ENCODE measurements around the gene GLYR1. TPM values are rescaled to one million over a fixed set of nuclear protein-coding genes. Genes with fewer than 3 reads are reported as not detected.
A peak's percentile ranks its signal among the peaks of the same experiment; 100 is the strongest.

GLYR1 gene
- total and polyA plus RNA-seq, 2 donors (not counting 1 experiment from before 2014, with no cell fraction given), result 34.0 to 137 TPM

DNA sequence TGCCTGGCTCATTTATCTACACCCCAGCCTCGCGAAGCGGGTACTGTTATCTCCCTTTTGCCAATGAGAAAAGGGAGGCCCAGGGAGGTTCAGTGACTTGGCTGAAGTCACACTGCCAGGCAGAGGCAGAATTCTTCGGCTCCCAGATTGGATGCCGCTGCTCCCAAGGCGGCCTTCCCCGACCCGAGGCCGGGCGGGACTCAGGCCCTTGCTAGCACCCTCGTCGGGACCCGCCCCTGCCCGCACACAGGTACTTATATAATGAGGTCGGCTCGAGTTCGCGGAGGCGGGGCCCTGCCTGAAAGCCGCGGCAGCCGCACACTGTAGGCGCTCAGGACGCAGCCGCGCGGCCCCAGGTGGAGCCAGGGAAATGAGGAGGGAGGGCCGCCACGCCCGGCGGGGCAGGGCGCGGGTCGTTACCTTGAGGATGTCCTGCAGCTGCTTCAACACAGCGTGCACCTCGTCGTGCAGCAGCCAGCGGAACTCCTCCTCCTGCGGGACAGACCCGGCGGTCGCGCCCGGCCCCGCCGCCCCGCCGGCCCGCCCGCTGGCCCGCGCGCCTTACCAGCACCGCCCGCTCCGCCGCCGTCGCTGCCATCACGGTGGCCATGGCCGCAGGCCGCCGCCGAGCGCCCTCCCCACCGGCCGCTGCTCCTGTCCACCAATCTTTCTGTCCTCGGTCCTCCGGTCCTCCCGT, 45.0 kb downstream of the GLYR1 start, which contains the start of gene ROGDI:
TSS of gene ROGDI (minus strand) at position 672 of the 697 bp plus-strand sequence. CDS start at position 610, 62 bp downstream.
- POLR2A ChIA-PET, result interaction anchor here (0.6 to 2.6 kb wide), 4 partner anchors 33 to 384 kb away, joined by 3 to 20 read pairs (median 6); partner anchors contain the start of genes ANKS3 and DNAAF8
- DNase-seq, result peak; percentile 93

More for the DNA sequence above, 45.0 kb downstream of the GLYR1 start, which contains the start of gene ROGDI:
- peak; percentile 69 for ATAC-seq (ENCODE audit: low read depth)
- H3K79me2 ChIP-seq (ENCODE audit: control insufficient read depth, insufficient read depth, low read length), result no peaks in the 10 kb centered on the region
- CTCF ChIA-PET, result interaction anchor here (0.6 to 1.7 kb wide), 4 partner anchors 32 to 100 kb away, joined by 3 read pairs; no protein-coding TSS in a partner anchor
- Mint-ChIP-seq H3K4me3 (peak within 1 kb of the TSS; percentile 88), H3K27me3 (no peaks in the 10 kb centered on the region), H3K4me1 (peaks cover 21% of the 10 kb centered on the region), H3K27ac (peak within 1 kb of the TSS; percentile 92), H3K9me3 (ENCODE audit: insufficient read depth) (no peaks in the 10 kb centered on the region)
- H3K4me3 ChIP-seq (ENCODE audit: control extremely low read depth in 1 of 5, extremely low read depth in 1 of 5, insufficient read depth in 1 of 5, low read depth in 2 of 5, low read length in 4 of 5), result peak within 1 kb of the TSS; percentile 36 to 88 (median 75)
- intact Hi-C loops (cut with micrococcal nuclease), result loop anchor here (1.0 to 5.0 kb wide), 6 partner anchors 35 to 270 kb away; partner anchors contain the start of genes ALG1, ANKS3, DNAAF8 and GLYR1
- H3K9me3 ChIP-seq (ENCODE audit: control extremely low read depth in 1 of 3, control insufficient read depth in 2 of 3, insufficient read depth in 1 of 3, low read length in 2 of 3), result no peaks in the 10 kb centered on the region
- peak within 1 kb of the TSS; percentile 77 to 88 for H3K27ac ChIP-seq (ENCODE audit: low read length in 2 of 2)
- peak within 1 kb of the TSS; percentile 84 for H2AFZ ChIP-seq (ENCODE audit: insufficient read depth, low read depth, low read length, poor library complexity, severe bottlenecking)
- peaks cover 26 to 27% of the 10 kb centered on the region in 2 donors for H3K4me1 ChIP-seq (ENCODE audit: control insufficient read depth in 2 of 2, insufficient read depth in 2 of 2, low read length in 2 of 2)
- TF ChIP-seq EZH2 (IDR thresholded peaks at IDR 0.05; ENCODE audit: borderline replicate concordance, insufficient read depth, low read depth, low read length, poor library complexity, severe bottlenecking), result no peak
- TF ChIP-seq, protein P1, sequence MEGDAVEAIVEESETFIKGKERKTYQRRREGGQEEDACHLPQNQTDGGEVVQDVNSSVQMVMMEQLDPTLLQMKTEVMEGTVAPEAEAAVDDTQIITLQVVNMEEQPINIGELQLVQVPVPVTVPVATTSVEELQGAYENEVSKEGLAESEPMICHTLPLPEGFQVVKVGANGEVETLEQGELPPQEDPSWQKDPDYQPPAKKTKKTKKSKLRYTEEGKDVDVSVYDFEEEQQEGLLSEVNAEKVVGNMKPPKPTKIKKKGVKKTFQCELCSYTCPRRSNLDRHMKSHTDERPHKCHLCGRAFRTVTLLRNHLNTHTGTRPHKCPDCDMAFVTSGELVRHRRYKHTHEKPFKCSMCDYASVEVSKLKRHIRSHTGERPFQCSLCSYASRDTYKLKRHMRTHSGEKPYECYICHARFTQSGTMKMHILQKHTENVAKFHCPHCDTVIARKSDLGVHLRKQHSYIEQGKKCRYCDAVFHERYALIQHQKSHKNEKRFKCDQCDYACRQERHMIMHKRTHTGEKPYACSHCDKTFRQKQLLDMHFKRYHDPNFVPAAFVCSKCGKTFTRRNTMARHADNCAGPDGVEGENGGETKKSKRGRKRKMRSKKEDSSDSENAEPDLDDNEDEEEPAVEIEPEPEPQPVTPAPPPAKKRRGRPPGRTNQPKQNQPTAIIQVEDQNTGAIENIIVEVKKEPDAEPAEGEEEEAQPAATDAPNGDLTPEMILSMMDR (IDR thresholded peaks at IDR 0.05), result no peak
- peak within 1 kb of the TSS; percentile 84 for H3K9ac ChIP-seq (ENCODE audit: low read length)
- H4K20me1 ChIP-seq (ENCODE audit: control insufficient read depth, insufficient read depth, low read length, poor library complexity, severe bottlenecking), result no peaks in the 10 kb centered on the region
- WGBS (ENCODE audit: insufficient coverage), result under 1% methylated on average over 70 of the region's 70 CpGs
- H3K4me2 ChIP-seq (replicated peaks; ENCODE audit: low read depth, low read length, poor library complexity, severe bottlenecking), result peak within 1 kb of the TSS; percentile 93
- no peaks in the 10 kb centered on the region for H3K27me3 ChIP-seq (replicated peaks in 1 of 4; ENCODE audit: control extremely low read depth in 1 of 4, control insufficient read depth in 3 of 4, insufficient read depth in 4 of 4, low read length in 3 of 4)
- peaks cover 0 to 12% of the 10 kb centered on the region in 2 experiments for H3K36me3 ChIP-seq (replicated peaks in 1 of 2; ENCODE audit: control extremely low read depth in 1 of 2, control insufficient read depth in 1 of 2, extremely low read depth in 1 of 2, insufficient read depth in 2 of 2, low read length in 1 of 2)

Measured in B cell (primary cell).